Heart right ventricle (tissue), 16 donors: ENCODE measurements around the gene OBI1. TPM values are rescaled to one million over a fixed set of nuclear protein-coding genes. Genes with fewer than 3 reads are reported as not detected.

Source experiments
- ATAC-seq, 8 donors: fragments of 200-7000 bp; cut with Tn5 transposase; one replicate each; pipeline ENCODE4 v1.9.1; 2020; ENCODE audit warnings: mild to moderate bottlenecking in 8 of 8, moderate library complexity in 8 of 8, moderate number of reproducible peaks in 1 of 8
- DNase-seq, 2 donors: peaks; one replicate each; pipeline ENCODE4 v3.0.0-alpha.2; 2020
- H3K27ac ChIP-seq, 10 donors: fragments of 200-600 bp; sonication (generic) in 2 of 10; one replicate each; pipeline versions ENCODE4 v1.5.0 to v1.8.0; 2020 to 2022; ENCODE audit warnings: mild to moderate bottlenecking in 3 of 10
- H3K27me3 ChIP-seq, 7 donors: fragments of 200-600 bp; one replicate each; pipeline ENCODE4 v1.8.0; 2021 to 2022; ENCODE audit warnings: mild to moderate bottlenecking in 2 of 7
- H3K36me3 ChIP-seq, 9 donors: fragments of 200-600 bp; sonication (generic) in 1 of 9; one replicate each; pipeline versions ENCODE4 v1.5.0 to v1.8.0; 2020 to 2022; ENCODE audit warnings: mild to moderate bottlenecking in 2 of 9
- H3K4me1 ChIP-seq, 9 donors: fragments of 200-600 bp; sonication (generic) in 1 of 9; one replicate each; pipeline versions ENCODE4 v1.5.0 to v1.8.0; 2020 to 2022; ENCODE audit warnings: mild to moderate bottlenecking in 4 of 9
- H3K4me3 ChIP-seq, 10 donors: fragments of 200-600 bp; sonication (generic) in 2 of 10; one replicate each; pipeline versions ENCODE4 v1.5.0 to v1.8.0; 2020 to 2022; ENCODE audit warnings: mild to moderate bottlenecking in 7 of 10, moderate library complexity in 2 of 10
- H3K9me3 ChIP-seq, 11 donors: fragments of 200-600 bp in 10 of 11; sonication (generic) in 2 of 11; one replicate each; pipeline versions ENCODE4 v1.5.0 to v1.8.0; 2013 to 2022; ENCODE audit warnings: mild to moderate bottlenecking in 2 of 11, control low read depth in 1 of 11, moderate library complexity in 1 of 11
- CTCF ChIP-seq, 9 donors: fragments of 200-600 bp; sonication (generic) in 2 of 9; IDR thresholded peaks; one replicate each; pipeline versions ENCODE4 v1.5.0 to v1.8.0; 2021 to 2022; ENCODE audit warnings: antibody characterized with exemption in 9 of 9, mild to moderate bottlenecking in 5 of 9, moderate library complexity in 1 of 9
- WGBS, 2 donors: extraction: QIAGEN DNeasy Blood & Tissue Kit; methylation state at CpG; one replicate each; pipeline ENCODE4 v1.1.7; 2013; ENCODE audit warnings: inconsistent platforms in 1 of 2; 5-methylcytosine and 5-hydroxymethylcytosine counted together
- intact Hi-C, 10 donors: fragments of 100-400 bp; cut with DNase I; formaldehyde crosslinking; loops; one replicate each; pipeline versions ENCODE4 v1.11.1 to v1.14.2; 2022
- polyA plus RNA-seq, 2 donors: library from polyadenylated mRNA; stranded (reverse); fragments of 200-250 nt; gene quantifications; one replicate each; pipeline ENCODE4 v1.2.3, GENCODE V29; 2013
- total RNA-seq, 10 donors: library from RNA; stranded (reverse); fragmentation: NEBNext Ultra II Directional in 3 of 10; extraction: Animal tissue kit (Norgen Biotek cat#: 25700) in 3 of 10; gene quantifications; one replicate each; pipeline versions ENCODE4 v1.2.1 to v1.2.4, GENCODE V29; 2021 to 2023
- donor health status: Arrhythmogenic right ventricular cardiomyopathy.
- donor health status: ischemic (EF 13 %, LVEDD 7.1; RV severe dilation, severe dysfunction).
- donor health status: healthy with polysubstance abuse.
- donor health status: DM: no; HTN: yes; CAD: no.
- donor health status: DM: no; HTN: no; CAD: no.
- donor health status: ischemic (EF 25% LVEDD 6.9; RV normal size, moderate dysfunction).
- donor health status: ischemic (EF 25% LVEDD 5.7; RV mildly dilated, moderate dysfunction).
- donor health status: healthy.
- donor health status: DM: yes; HTN: yes; CAD: no.
- donor health status: Ischemic cardiomyopathy.
- donor health status: ischemic (EF 35%, LVEDD 5.7; RV mildly dilated, moderate dysfunction).
- donor health status: nonischemic (EF 11% LVEDD 7.7; RV severe dilation, severe dysfunction).
- donor health status: DM: yes; HTN: yes; CAD: no.
- donor health status: PGD.
- donor health status: ischemic (EF 29% LVEDD 5.4; RV normal size, mild dysfunction).
- donor health status: nonischemic (EF 23%, LVEDD 6.1; RV moderate dilation, normal function).

OBI1 gene
- total and polyA plus RNA-seq, 12 donors, result 2.8 to 12.3 (median 9.3) TPM

- Histone ChIP-seq H3K36me3 (no peaks in the 10 kb centered on the region), H3K4me1 (no peaks in the 10 kb centered on the region), H3K4me3 (no peak overlapping the region), H3K27me3 (peaks cover 0 to 25% (median 0%) of the 10 kb centered on the region in 7 donors), H3K27ac (no peak overlapping the region), H3K9me3 (peaks cover 0 to 9% (median 0%) of the 10 kb centered on the region in 11 donors)
- DNase-seq, result no peak
- peak in 1 of 8 donors; percentile 7 for ATAC-seq
- peak in 7 of 9 donors; percentile 15 to 51 (median 42) for TF ChIP-seq CTCF (IDR thresholded peaks at IDR 0.05)
- 27 to 30% methylated on average over 2 of the region's 2 CpGs for WGBS, 2 donors
- intact Hi-C loops, result loop anchor here in 2 of 10 donors (5.0 kb wide), 1 partner anchor 447 kb away; no protein-coding TSS in a partner anchor
Observed at GRCh38 chr13:78689011-78689410, 30.1 kb upstream of the OBI1 start.

- H3K36me3 ChIP-seq, result no peaks in the 10 kb centered on the region
- 96% methylated on average over 4 of the region's 4 CpGs for WGBS, 2 donors
- TF ChIP-seq CTCF (IDR thresholded peaks at IDR 0.05), result no peak
- H3K27me3 ChIP-seq, result peaks cover 0 to 17% (median 4%) of the 10 kb centered on the region in 7 donors
- ATAC-seq (no peak), DNase-seq (no peak)
- no peak overlapping the region for H3K4me3 ChIP-seq
- no peak overlapping the region for H3K27ac ChIP-seq
- no peaks in the 10 kb centered on the region for H3K4me1 ChIP-seq
- H3K9me3 ChIP-seq, result peaks cover 0 to 14% (median 0%) of the 10 kb centered on the region in 11 donors
- intact Hi-C loops, result loop anchor here in 2 of 10 donors (5.0 kb wide), 1 partner anchor 444 kb away; no protein-coding TSS in a partner anchor
Observed at GRCh38 chr13:78686461-78686860, 27.5 kb upstream of the OBI1 start.

GRCh38 chr13:78680576-78681350, 21.8 kb upstream of the OBI1 start:
- DNase-seq (no peak), ATAC-seq (no peak)
- peaks cover 0 to 14% (median 0%) of the 10 kb centered on the region in 11 donors for H3K9me3 ChIP-seq
- 53 to 61% methylated on average over 6 of the region's 6 CpGs for WGBS, 2 donors
- no peak overlapping the region for H3K4me3 ChIP-seq
- H3K36me3 ChIP-seq, result no peaks in the 10 kb centered on the region
- peaks cover 0 to 12% (median 6%) of the 10 kb centered on the region in 9 donors for H3K4me1 ChIP-seq
- intact Hi-C loops, result no loop called here
- TF ChIP-seq CTCF (IDR thresholded peaks at IDR 0.05), result no peak
- H3K27me3 ChIP-seq, result peaks cover 0 to 4% (median 0%) of the 10 kb centered on the region in 7 donors
- no peak overlapping the region for H3K27ac ChIP-seq

- H3K27ac ChIP-seq, result peak overlapping the region in 2 of 10 donors; percentile 49 to 62
- 83% methylated on average over 8 of the region's 8 CpGs for WGBS, 2 donors
- no peak for ATAC-seq
Observed at GRCh38 chr13:78680115-78680561, 21.2 kb upstream of the OBI1 start.

More at GRCh38 chr13:78680115-78680561, 21.2 kb upstream of the OBI1 start:
- no peaks in the 10 kb centered on the region for H3K36me3 ChIP-seq
- H3K4me1 ChIP-seq, result peaks cover 0 to 12% (median 6%) of the 10 kb centered on the region in 9 donors
- H3K4me3 ChIP-seq, result no peak overlapping the region
- peaks cover 0 to 14% (median 0%) of the 10 kb centered on the region in 11 donors for H3K9me3 ChIP-seq
- intact Hi-C loops, result no loop called here
- TF ChIP-seq CTCF (IDR thresholded peaks at IDR 0.05), result no peak
- peaks cover 0 to 4% (median 0%) of the 10 kb centered on the region in 7 donors for H3K27me3 ChIP-seq
- DNase-seq, result no peak
